Measurements from ENCODE around the gene GRP.

DNA sequence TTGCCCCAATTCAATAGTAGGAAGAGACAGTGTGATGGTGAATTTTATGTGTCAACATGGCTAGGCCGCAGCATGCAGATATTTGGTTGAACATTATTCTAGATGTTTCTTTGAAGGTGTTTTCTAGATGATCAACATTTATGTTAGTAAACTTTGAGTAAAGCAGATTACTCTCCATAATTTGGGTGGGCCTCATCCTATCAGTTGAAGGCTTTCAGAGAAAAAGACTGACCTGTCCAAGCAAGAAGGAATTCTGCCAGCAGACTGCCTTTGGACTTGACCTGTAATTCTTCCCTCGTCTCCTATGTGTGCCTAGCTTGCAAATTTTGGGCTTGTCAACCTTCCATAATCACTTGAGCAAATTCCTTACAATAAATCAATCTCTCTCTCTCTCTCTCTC, 8.3 kb upstream of the GRP start:
- TF ChIP-seq, protein P1, sequence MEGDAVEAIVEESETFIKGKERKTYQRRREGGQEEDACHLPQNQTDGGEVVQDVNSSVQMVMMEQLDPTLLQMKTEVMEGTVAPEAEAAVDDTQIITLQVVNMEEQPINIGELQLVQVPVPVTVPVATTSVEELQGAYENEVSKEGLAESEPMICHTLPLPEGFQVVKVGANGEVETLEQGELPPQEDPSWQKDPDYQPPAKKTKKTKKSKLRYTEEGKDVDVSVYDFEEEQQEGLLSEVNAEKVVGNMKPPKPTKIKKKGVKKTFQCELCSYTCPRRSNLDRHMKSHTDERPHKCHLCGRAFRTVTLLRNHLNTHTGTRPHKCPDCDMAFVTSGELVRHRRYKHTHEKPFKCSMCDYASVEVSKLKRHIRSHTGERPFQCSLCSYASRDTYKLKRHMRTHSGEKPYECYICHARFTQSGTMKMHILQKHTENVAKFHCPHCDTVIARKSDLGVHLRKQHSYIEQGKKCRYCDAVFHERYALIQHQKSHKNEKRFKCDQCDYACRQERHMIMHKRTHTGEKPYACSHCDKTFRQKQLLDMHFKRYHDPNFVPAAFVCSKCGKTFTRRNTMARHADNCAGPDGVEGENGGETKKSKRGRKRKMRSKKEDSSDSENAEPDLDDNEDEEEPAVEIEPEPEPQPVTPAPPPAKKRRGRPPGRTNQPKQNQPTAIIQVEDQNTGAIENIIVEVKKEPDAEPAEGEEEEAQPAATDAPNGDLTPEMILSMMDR (IDR thresholded peaks at IDR 0.05): no peak
- no peak for TF ChIP-seq POLR2A (IDR thresholded peaks at IDR 0.05)
